Measurements from ENCODE around the gene FGB.

DNA sequence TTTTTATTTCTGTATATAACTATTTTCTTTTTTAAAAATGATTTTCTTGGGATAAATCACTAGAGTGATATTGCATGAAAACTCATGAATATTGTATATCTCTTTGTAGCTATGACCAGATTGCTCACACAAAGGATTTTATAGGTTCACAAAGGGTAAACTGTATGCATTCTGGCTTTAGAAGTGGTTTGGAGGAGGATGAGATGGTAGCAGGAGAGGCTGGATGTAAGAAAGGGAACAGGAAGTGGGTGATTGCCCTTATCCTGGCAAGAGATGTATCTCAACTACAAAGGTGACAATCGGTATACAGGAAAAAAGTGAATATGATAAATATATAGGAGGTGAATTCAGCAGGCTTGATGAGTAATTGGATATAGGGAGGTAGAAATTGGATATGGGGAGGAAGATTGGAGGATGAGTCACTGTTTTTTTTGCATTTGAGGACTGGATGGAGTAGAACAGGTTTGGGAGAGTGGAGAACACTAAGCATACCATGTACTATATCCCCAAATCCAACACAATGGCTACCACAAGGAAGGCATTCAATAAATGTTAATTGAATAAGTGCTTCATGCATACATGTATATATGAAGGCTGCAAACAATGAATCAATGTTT, 39.7 kb downstream of the FGB start:
- TF ChIP-seq CTCF (IDR thresholded peaks at IDR 0.05), result no peak
- TF ChIP-seq POLR2AphosphoS5 (IDR thresholded peaks at IDR 0.05), result no peak

All from esophagus muscularis mucosa (tissue), 3 donors.